ENCODE data around the gene SSR1.

DNA sequence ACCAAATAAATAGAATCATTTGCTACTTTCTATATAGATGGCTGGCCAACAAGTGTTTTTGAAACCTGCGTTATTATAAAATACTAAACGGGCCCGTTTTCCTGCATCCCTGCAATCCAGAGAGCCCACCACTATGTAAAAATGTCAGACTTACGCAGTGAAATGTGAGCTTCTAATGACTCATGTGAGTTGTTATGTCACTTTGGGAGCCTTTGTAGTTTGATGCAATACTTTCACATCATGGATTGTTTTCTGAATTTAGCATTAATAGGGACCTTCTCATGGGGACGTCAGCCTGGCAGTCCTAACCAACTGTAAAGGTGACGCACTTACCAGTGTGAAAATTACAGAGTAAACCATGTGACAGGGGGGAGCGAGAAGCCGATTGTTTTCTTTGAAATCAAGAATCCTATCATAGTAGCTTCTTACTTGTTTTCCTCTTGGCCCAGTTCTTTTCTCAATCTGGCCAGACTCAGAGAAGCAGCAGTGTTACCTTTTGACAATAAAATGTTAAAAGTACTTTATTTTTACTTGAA is 75.3 kb downstream of the SSR1 start:
- TF ChIP-seq, protein P1, sequence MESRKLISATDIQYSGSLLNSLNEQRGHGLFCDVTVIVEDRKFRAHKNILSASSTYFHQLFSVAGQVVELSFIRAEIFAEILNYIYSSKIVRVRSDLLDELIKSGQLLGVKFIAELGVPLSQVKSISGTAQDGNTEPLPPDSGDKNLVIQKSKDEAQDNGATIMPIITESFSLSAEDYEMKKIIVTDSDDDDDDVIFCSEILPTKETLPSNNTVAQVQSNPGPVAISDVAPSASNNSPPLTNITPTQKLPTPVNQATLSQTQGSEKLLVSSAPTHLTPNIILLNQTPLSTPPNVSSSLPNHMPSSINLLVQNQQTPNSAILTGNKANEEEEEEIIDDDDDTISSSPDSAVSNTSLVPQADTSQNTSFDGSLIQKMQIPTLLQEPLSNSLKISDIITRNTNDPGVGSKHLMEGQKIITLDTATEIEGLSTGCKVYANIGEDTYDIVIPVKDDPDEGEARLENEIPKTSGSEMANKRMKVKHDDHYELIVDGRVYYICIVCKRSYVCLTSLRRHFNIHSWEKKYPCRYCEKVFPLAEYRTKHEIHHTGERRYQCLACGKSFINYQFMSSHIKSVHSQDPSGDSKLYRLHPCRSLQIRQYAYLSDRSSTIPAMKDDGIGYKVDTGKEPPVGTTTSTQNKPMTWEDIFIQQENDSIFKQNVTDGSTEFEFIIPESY (CRISPR knock-in tag; IDR thresholded peaks at IDR 0.05), result no peak
- TF ChIP-seq, protein P2, sequence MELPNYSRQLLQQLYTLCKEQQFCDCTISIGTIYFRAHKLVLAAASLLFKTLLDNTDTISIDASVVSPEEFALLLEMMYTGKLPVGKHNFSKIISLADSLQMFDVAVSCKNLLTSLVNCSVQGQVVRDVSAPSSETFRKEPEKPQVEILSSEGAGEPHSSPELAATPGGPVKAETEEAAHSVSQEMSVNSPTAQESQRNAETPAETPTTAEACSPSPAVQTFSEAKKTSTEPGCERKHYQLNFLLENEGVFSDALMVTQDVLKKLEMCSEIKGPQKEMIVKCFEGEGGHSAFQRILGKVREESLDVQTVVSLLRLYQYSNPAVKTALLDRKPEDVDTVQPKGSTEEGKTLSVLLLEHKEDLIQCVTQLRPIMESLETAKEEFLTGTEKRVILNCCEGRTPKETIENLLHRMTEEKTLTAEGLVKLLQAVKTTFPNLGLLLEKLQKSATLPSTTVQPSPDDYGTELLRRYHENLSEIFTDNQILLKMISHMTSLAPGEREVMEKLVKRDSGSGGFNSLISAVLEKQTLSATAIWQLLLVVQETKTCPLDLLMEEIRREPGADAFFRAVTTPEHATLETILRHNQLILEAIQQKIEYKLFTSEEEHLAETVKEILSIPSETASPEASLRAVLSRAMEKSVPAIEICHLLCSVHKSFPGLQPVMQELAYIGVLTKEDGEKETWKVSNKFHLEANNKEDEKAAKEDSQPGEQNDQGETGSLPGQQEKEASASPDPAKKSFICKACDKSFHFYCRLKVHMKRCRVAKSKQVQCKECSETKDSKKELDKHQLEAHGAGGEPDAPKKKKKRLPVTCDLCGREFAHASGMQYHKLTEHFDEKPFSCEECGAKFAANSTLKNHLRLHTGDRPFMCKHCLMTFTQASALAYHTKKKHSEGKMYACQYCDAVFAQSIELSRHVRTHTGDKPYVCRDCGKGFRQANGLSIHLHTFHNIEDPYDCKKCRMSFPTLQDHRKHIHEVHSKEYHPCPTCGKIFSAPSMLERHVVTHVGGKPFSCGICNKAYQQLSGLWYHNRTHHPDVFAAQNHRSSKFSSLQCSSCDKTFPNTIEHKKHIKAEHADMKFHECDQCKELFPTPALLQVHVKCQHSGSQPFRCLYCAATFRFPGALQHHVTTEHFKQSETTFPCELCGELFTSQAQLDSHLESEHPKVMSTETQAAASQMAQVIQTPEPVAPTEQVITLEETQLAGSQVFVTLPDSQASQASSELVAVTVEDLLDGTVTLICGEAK (IDR thresholded peaks at IDR 0.05), result no peak
- TF ChIP-seq, protein P2 (CRISPR knock-in tag; IDR thresholded peaks at IDR 0.05), result no peak
- no peak for TF ChIP-seq GABPA (tag; conservative IDR thresholded peaks at IDR 0.05; ENCODE audit: low read depth)
- TF ChIP-seq, protein P3, sequence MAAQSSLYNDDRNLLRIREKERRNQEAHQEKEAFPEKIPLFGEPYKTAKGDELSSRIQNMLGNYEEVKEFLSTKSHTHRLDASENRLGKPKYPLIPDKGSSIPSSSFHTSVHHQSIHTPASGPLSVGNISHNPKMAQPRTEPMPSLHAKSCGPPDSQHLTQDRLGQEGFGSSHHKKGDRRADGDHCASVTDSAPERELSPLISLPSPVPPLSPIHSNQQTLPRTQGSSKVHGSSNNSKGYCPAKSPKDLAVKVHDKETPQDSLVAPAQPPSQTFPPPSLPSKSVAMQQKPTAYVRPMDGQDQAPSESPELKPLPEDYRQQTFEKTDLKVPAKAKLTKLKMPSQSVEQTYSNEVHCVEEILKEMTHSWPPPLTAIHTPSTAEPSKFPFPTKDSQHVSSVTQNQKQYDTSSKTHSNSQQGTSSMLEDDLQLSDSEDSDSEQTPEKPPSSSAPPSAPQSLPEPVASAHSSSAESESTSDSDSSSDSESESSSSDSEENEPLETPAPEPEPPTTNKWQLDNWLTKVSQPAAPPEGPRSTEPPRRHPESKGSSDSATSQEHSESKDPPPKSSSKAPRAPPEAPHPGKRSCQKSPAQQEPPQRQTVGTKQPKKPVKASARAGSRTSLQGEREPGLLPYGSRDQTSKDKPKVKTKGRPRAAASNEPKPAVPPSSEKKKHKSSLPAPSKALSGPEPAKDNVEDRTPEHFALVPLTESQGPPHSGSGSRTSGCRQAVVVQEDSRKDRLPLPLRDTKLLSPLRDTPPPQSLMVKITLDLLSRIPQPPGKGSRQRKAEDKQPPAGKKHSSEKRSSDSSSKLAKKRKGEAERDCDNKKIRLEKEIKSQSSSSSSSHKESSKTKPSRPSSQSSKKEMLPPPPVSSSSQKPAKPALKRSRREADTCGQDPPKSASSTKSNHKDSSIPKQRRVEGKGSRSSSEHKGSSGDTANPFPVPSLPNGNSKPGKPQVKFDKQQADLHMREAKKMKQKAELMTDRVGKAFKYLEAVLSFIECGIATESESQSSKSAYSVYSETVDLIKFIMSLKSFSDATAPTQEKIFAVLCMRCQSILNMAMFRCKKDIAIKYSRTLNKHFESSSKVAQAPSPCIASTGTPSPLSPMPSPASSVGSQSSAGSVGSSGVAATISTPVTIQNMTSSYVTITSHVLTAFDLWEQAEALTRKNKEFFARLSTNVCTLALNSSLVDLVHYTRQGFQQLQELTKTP (IDR thresholded peaks at IDR 0.05; ENCODE audit: low read depth in 1 of 2, partially characterized antibody in 2 of 2), result no peak
